HG02973 (cell line): Measurements from ENCODE around the gene MAP2K2.
"Not testable (repeated sequence)": the region's sequence is repeated elsewhere in the genome, so short reads cannot be mapped to it uniquely, and the experiment has no call there.

Source experiments
- ATAC-seq: cut with Tn5 transposase; IDR thresholded peaks from one replicate; pipeline ENCODE4 v1.9.1; 2021; ENCODE audit warnings: moderate library complexity; ENCODE audit not compliant: unreplicated experiment

MAP2K2 gene

DNA sequence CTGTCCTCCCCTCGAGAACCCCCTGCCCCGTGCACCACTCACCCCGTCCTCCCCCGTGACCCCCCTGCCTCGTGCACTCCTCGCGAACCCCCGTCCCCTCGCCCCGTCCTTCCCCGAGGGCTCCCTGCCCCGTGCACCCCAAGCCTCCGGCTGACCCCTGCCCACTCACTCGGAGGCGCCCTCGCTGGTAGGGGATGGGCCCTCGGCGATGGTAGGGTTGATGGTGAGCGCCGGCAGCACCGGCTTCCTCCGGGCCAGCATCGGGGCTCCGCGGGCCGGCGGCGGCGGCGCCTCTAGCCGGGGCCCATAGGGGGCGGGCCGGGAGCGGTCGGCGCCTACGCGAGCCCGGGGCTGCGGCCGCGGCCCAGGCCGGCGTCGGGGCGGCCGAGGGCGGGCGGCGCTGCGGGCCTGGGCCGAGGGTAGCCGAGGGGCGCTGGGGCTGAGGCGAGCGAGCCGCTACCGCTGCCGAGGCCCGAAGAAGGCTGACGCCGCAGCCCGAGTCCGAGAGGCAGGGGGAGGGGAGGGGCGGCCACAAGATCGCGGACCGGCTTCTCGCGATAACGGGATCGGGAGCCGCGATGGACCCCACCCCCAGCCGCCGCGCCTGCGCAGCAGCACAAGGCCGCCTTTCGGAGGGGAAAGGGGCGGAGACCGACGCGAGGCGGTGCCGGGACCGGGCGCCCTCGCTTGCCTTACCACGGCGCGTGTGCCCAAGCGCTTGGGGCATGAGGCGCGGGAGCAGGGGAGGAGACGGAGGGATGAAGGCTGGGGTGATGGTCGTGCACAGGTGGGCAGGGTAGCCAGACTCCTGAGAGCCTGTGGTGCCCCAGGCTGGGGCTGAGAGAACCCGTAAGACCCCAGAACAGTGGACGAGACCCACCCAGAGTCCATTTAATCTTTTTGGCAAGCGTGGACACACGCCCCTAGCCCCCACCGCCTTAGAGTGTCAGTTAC is at the start of gene MAP2K2:
Gene MAP2K2 (minus strand): TSS at position 508 of the 954 bp plus-strand sequence. CDS start 247 bp downstream, at position 261.
- peak; percentile 76 for ATAC-seq

DNA sequence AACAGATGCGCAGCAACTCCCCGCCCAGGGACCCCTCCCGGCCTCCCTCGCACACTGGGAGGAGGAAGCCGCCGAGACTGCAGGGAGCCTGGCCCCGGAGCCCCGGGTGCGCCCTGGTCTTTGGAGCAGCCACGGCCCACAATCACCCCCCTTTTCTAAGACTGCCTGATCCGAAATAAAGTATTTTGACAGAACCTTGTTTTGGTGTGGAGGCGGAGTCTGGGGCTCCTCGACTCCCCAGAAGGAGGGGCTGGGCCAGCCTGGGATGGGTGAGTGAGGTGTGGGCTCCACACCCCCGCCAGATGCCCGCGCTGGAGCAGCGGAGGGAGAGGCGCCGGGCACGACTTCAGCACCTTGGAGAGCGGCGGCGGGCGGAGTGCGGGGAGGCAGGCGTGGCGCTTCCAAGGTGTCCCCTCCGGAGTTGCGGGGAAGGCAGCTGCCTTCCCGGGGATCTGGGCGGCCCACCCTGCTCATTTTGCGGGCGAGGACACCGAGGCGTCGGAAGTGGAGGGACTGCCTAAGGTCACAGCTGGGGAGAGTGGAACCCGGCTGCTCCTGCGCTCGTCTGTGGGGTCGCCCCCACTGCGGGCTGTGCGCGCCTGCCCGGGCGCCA is 49.0 kb upstream of the MAP2K2 start:
- no peak for ATAC-seq

DNA sequence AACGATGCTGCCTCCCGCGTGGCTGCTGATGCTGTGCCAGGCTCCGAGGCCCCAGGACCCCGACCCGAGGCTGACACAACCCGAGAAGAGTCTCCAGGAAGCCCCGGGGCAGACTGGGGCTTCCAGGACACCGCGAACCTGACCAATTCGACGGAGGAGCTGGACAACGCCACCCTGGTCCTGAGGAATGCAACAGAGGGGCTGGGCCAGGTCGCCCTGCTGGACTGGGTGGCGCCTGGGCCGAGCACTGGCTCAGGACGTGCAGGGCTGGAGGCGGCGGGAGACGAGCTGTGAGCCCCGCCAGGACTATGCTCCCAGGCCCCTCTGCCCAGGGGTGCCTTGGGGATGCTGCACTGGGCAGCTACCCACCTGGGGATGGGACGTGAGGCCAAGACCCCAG is 47.8 kb upstream of the MAP2K2 start:
- ATAC-seq, result no peak

DNA sequence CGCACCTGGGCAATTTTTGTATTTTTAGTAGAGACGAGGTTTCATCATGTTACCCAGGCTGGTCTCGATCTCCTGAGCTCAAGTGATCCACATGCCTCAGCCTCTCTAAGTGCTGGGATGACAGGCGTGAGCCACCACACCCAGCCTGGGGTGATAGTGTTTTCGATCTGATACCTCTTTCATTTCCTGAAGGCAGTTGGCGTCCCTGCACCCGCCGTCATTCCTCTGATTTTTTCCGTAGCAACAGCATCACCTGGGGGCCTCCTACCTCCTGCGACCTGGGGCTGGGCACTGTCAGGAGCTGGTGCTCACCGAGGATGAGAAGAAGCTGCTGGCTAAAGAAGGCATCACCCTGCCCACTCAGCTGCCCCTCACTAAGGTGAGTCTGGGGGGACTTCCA is 40.3 kb upstream of the MAP2K2 start:
- ATAC-seq, result no peak

DNA sequence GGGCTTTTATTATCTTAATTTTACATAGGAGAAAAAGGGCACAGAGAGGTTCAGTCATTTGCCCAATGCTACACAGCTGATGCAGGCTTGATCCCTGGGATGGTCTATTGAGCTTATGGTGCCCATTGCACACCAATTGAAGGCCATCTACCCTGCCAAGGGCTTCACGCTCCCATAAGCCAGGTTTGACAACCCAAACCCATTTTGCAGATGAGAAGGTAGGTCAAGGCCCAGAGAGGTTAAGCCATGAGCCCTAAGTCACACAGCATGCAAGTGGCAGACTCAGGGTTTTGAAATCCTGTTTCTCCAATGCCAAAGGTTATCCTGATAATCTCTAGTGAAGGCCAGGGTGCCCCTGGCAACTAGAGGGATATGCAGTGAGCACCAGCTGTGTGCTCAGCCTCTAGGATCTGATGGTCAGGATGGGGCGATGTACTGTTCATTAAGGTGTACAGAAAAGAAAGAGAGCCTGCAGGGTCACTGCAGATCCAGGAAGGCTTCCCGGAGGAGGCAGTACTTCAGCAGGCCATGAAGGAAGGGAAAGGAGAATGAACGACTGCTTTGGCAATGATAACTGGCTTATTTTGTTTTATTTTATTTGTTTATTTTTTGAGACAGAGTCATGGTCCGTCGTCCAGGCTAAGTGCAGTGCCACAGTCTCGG is 37.6 kb upstream of the MAP2K2 start:
- ATAC-seq, result no peak

GRCh38 chr19:4157971-4158370 is 34.0 kb upstream of the MAP2K2 start:
- not testable (repeated sequence) for ATAC-seq

GRCh38 chr19:4157164-4157563 is 33.2 kb upstream of the MAP2K2 start:
- no peak for ATAC-seq

- no peak for ATAC-seq
Measured at GRCh38 chr19:4154571-4155312, 30.8 kb upstream of the MAP2K2 start.

DNA sequence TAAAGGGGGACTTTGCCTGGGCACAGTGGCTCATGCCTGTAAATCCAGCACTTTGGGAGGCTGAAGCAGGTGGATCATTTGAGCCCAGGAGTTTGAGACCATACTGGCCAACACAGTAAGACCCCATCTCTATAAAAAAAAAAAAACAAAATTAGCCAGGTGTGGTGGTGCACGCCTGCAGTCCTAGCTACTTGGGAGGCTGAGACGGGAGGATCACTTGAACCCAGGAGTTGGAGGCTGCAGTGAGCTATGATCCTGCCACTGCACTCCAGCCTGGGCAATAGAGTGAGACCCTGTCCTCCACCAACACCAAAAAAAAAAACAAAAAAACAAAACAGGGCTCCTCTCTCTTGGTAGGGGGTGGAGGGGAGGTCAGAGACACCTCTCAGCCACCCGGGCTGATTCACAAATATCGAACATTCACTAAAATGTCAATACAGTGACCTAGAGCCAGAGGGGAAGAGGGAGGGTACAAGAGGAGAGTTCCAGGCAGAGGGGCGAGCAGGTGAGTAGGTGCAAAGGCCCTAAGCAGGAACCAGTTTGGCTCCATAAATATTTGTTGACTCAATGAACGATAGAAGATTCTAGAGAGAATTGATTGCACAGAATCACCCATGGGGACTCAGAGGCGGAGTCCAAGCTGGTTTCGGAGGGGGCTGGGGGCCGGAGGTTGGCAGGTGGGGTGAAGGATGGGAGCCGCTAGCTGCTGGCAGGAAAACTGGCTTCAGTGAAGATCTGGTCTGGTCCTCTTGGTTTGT is 28.5 kb upstream of the MAP2K2 start:
- no peak for ATAC-seq

DNA sequence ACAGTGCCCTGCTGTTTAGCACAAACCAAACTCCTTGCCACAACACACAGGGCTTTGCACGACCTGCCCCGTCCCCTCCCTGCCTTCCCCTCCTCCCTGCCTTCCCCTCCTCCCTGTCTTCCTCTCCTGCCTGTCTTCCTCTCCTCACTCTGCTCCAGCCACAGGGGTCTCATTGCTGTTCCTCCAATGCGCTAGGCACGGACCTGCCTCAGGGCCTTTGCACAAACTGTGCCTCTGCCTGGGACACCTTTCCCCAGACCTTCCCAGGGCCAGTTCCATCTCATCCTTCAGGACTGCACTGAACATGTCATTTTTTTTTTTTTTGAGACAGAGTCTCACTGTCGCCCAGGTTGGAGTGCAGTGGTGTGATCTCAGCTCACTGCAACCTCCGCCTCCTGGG is 27.7 kb upstream of the MAP2K2 start:
- no peak for ATAC-seq

DNA sequence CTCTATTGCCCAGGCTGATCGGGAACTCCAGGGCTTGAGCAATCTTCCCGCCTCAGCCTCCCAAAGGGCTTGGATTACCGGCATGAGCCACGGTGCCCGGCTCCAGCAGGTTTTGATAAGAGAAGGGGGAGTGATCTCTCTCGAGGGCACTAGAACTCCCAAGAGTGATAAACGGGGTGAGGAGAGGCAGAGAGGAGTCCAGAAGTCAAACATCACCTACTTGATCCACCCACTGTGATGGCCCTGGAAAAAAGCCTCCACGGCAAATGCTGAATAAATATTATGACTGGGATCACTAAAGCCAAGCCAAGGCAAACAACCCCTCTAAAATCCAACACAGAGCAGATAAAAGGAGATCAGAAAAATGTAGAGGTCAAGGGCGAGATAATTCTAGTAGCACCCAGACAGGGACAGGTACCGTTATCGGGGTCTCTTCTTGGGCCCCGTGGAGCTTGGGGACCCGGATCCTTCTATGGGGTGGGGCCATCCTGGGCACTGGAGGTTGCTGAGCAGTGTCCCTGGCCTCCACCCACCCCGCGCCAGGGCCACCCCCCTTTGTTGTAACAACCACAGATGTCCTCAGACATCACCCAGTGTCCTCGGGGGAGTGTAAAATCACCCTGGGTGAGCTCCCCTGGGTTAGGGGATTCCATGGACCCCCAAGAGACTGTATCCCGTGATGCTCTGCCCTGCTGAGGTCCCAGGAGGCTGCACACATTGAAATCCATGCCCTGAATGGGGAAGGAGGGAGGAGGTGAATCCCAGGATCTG is 25.8 kb upstream of the MAP2K2 start:
- ATAC-seq, result no peak

GRCh38 chr19:4144666-4145249 is 20.8 kb upstream of the MAP2K2 start:
- no peak for ATAC-seq

DNA sequence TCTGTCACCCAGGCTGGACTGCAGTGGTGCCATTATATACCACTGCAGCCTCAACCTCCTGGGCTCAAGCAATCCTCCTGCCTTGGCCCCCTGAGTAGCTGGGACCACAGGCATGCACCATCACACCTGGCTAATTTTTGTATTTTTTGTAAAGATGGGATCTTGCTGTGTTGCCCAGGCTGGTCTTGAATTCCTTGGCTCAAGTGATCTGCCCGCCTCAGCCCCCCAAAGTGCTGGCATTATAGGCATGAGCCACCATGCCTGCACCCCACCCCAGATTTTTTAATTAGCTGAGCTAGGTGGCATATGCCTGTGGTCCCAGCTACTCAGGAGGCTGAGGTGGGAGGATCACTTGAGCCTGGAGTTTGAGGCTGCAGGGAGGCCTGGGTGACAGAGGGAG is 19.0 kb upstream of the MAP2K2 start:
- ATAC-seq, result not testable (repeated sequence)

GRCh38 chr19:4140237-4140711 is 16.4 kb upstream of the MAP2K2 start:
- ATAC-seq, result no peak

DNA sequence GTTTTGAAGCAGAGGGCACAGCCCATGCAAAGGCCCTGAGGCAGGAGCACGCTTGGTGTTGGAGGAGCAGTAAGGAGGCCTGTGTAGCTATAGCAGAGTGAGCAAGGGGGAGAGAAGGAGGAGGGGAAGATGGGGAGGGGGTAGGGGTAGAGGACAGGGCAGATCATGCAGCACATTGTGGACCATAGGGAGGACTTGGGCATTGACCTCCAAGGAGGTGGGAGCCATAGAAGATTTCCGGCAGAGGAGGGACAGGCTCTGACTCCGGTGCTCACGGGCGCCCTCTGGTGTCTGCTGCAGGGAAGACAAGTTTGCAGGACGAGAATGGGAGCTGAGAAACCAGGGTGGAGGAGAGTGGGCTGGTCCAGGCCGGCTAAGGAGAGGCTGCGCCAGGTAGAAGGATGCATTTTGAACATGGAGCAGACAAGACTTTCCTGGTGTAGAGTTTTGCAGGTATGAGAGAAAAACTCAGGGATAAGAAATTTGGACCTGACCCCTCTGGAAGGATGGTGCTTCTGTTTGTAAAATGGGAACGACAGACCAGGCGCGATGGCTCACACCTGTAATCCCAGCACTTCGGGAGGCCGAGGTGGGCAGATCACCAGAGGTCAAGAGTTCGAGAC is 15.8 kb upstream of the MAP2K2 start:
- no peak for ATAC-seq

DNA sequence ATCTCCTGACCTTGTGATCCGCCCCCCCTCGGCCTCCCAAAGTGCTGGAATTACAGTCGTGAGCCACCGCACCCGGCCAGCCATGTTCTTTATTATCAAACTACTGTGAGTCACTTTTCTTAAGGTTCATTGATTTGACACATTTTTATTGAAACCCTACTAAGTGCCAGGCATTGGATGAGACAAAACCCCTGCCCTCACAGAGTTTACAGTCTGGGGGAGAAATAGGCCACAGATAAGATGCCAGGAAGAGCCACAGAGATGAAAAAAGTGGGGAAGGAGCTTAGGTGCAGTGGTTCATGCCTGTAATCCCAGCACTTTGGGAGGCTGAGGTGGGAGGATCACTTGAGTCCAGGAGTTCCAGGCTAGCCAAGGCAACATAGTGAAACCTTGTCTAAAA is 14.5 kb upstream of the MAP2K2 start:
- ATAC-seq, result no peak

GRCh38 chr19:4136680-4137088 is 12.8 kb upstream of the MAP2K2 start:
- no peak for ATAC-seq

DNA sequence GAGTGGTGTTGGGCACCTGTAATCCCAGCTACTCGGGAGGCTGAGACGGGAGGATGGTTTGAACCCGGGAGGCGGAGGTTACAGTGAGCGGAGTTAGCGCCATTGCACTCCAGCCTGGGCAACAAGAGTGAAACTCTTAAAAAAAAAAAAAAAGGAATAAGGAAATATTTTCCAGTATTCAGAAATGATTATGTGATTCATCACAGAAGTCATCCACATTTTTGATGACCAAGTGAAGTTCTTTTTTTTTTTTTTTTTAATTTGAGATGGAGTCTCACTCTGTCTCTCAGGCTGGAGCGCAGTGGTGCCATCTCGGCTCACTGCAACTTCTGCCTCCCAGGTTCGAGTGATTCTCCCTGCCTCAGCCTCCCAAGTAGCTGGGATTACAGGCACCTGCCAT is 11.5 kb upstream of the MAP2K2 start:
- not testable (repeated sequence) for ATAC-seq

DNA sequence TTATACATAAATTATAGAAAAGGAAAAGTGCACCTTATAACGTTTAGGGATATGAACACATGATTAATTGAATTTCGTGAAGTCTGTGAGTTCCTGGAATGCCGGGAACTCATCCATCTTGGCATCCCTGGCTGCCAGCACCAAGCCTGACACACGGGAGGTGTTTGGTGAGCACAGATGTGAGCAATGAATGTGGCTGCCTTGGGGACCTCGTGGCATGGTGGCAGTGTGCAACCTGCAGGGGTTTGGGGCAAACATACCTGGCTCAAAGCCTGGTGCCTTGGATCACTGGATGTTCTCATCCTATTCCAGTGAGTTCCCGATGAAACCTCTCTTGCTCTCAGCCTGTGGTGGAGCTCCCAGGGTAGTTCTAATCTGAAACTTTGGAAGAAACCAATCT is 10.4 kb upstream of the MAP2K2 start:
- ATAC-seq, result no peak
